Right hindlimb (tissue), 1 donor: ENCODE data around the gene UBB.
"Not testable (repeated sequence)": the region's sequence is repeated elsewhere in the genome, so short reads cannot be mapped to it uniquely, and the experiment has no call there.

Source experiments
- DNase-seq: peaks from one replicate; pipeline ENCODE4 v3.0.0-alpha.2; 2018

Gene UBB

DNA sequence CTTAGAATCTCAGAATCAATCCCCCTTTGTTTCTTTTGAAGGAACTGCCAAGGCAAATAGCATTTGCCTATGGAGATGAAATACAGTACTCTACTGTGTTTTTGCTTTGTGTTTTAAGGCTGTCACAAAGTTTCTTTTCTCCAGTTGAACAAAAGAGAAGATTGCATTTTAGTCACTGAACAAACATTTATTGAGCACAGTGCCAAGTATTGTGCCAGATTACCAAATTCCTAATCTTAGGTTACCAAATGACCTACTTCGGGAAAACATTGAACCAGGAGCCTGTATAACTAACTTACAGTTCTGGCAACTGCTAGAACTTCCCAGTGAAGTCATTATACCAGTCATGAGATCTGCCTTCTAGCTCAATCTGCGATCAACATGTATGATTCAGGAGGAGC, 3.0 kb upstream of the UBB start:
- DNase-seq, result no peak

DNA sequence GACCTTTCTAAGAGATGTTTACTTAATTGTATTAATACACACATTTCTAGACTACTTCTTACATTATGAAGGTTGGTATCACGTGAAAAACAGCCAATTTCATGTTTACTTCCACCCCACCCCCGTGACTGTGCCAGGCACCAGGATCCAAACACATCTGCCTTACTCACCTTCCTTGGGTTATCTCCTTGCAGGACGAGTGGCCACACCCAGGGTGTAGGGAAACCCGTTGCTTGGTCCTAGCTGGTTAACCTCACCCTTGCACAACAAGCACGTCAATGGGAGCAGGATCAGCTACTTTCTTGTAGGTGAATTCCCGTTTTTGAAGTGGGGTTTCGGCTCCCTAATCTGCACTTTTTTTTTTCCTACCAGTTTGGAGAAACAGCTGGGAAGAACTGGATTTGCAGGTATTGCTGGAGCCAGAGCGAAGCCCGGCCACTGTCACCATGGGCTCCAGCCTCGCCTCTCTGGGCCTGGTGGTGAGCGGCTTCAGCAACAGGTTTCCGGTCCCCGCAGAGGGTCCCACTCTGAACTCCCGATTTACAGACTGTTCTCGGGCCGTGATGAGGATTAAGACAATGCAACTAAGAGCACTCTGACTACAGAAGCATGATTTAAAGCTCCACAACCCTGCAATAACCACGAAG, 2.1 kb upstream of the UBB start:
- DNase-seq, result no peak

DNA sequence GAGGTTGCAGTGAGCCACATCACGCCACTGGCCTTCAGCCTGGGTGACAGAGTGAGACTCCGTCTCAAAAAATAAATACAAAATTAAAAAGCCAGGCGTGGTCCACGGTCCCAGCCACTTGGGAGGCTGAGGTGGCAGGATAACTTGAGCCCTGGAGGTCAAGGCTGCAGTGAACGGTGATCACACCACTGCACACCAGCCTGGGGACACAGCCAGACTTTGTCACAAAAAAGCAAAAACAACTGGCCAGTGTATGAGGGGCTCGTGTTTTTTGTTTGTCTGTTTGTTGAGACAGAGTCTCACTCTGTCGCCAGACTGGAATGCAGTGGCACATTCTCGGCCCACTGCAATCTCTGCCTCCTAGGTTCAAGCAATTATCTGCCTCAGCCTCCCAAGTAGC, 1.2 kb upstream of the UBB start:
- no peak for DNase-seq

DNA sequence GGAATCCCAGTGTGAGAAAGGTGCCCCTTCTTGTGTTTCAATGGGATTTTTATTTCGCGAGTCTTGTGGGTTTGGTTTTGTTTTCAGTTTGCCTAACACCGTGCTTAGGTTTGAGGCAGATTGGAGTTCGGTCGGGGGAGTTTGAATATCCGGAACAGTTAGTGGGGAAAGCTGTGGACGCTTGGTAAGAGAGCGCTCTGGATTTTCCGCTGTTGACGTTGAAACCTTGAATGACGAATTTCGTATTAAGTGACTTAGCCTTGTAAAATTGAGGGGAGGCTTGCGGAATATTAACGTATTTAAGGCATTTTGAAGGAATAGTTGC, 567 bp downstream of the UBB start:
- DNase-seq, result no peak

DNA sequence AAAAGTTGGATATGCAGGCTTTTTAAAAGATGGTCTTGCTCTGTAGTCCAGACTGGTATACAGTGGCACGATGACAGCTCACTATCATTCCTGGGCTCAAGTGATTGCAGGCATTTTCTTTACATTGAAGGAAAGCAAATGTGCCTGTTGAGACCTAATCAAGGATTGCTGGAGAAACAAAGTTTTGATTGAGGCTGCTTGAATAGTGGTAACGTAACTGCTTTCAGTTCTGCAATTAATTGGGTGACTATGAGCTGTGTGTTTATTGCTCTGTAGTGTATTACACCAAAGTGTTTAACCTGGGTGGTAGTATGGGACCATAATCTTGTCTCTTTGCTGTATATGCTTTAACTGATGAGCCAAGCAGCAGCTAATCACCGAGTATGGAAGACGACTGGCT, 2.3 kb downstream of the UBB start:
- DNase-seq, result no peak

DNA sequence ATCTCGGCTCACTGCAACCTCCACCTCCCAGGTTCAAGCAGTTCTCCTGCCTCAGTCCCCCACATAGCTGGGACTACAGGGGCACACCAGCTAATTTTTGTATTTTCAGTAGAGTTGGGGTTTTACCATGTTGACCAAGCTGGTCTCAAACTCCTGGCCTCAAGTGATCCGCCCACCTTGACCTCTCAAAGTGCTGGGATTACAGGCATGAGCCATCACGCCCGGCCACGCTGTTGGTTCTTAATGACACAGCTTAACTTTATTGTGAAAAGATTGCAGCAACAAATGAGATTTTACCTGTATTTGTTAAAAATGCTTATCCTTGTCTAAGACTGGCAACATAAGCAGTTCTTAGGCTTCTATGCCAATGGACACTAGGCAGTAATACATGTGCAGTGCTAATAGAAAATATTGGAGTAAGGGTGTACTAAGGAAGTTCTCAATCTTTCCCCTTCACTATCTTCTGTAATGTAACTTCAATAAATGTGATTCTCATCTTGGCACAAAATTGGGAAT, 2.9 kb downstream of the UBB start:
- no peak for DNase-seq

DNA sequence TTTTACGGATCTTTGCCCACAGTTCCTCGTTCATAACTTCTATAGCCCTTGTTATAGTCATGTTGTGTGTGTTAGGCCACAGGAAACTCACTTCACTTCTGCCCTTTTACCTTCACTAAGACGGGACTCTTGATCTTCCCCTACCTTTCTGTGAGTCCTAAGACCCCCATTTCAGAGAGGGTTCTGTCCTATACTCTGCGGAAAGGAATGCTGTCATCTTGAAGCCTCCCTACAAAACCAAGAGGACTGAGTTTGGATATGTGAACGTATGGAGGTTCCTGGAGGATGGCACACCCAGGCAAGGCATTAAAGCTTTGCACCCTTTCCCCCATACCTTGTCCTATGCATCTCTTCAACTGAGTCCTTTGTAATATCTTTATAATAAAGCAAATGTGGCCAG, 3.7 kb downstream of the UBB start:
- no peak for DNase-seq

DNA sequence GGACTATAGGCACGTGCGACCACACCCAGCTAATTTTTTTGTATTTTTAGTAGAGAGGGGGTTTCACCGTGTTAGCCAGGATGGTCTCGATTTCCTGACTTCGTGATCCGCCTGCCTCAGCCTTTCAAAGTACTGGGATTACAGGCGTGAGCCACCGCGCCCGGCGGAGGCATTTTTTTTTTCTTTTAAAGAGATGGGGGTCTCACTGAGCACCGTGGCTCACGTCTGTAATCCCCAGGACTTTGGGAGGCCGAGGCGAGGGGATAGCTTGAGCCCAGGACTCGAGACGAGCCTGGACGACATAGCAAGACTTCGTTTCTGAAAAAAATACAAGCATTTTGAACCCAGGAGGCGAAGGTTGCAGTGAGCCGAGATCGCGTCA, 5.2 kb downstream of the UBB start:
- DNase-seq, result not testable (repeated sequence)

DNA sequence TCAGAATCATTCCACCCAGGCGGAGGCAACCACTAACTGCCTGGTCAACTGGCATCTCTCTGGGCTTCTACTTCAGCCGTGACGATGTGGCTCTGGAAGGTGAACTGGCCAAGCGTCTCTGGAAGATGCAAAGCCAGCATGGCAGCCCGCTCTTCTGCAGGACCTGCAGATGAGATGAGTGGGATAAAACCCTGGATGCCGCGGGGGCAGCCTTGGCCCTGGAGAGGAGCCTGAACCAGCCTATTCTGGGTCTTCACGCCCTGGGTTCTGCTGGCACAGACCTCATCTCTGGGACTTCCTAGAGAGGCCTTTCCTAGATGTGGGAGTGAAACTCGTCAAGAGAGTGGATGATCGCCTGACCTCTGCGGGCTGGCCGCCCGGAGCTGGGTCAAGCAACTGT, 10.6 kb downstream of the UBB start:
- DNase-seq, result no peak

DNA sequence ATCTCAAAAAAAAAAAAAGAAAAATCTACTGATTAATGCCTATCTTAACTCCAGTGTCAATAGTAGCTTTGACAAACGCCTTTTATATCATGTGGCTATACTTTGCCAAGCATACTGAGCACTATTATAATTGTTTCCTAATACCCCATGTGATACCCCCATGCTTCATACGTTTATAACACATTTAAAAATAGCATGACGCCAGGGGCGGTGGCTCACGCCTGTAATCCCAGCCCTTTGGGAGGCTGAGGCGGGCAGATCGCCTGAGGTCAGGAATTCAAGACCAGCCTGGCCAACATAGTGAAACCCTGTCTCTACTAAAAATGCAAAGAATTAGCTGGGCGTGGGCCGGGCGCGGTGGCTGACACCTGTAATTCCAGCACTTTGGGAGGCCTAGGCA, 11.6 kb downstream of the UBB start:
- DNase-seq, result not testable (repeated sequence)

DNA sequence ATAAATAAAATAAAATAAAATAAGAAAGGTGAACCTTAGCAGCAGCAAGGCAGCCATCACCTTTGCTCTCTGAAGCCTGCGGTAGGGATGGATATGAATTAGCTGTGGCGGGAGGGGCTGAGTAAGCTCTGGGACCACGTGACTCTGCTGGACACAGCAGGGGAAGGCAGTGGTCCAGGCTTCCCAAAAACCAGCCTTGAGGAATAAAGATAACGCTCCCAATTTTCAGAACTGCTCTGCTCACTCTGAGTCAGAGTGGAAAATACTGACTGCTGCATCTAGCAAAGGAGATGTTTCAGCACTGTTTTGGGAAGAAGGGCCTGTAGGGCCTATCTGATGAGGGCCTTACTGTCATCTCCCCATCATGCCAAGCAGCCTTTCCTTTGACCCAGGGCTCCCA, 15.0 kb downstream of the UBB start:
- DNase-seq, result not testable (repeated sequence)

DNA sequence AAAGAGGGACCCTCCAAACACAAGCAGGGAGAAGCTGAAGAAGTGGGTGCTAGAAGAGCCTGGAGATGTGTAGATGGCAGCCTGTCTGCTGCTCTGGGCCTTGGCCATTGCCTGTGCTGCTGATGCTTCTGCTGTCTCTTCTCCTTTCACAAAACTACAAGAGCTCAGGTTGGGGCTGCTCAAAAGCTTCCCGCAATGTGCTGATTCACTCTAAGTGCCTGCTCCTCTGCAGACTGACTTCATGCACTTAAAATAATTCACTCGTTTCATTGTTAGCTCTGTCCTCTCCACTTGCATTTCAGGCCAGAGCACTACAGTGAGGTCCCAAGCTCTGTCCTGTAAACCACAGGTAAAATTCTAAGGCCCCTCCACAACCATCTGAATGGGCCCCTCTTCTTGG, 15.8 kb downstream of the UBB start:
- DNase-seq, result not testable (repeated sequence)

DNA sequence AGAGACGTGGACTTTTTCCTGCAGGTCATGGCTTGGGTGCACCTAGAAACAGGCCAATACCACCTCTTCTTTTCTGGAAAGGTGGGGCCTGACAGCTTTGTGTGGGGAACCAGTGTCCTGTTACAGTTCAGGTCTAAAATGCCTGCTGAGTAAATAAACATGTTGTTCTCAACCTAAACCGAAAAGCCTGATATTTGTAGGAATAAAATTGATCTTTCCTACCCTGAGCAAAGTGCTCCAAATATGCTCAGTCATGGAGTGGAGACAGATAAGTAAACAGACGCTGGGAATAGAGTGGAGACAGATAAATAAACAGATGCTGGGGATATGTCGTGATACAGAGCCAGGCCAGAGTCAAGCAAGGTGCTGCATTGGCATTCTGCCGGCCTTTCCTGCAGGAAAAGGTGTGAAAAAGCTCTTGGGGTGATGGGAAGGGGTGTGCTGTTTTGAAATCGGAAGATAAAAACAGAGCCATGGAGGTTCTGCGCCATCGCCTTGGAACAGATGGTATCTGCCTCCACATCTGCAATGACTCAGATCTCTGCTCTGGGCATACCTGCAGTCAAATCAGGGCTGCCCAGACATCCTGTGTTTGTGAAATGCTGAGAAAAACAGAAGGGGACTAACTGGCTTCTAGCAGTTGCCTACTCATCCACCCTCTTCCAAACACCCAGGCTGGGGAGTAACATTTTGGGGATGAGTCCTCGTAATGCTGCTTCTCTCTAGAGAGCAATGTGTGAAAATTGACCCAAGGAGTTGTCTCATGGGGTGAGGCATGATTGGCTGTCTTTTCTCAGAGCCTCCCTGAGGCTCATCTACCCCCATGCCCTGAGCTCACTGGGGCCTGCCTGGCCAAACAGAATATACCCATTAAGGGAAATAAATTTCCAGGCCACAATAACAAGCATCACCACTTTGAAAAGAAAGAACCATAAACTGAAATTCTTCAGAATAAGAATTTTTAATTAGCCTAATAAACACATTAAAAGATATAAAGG, 17.7 kb downstream of the UBB start:
- DNase-seq, result no peak

DNA sequence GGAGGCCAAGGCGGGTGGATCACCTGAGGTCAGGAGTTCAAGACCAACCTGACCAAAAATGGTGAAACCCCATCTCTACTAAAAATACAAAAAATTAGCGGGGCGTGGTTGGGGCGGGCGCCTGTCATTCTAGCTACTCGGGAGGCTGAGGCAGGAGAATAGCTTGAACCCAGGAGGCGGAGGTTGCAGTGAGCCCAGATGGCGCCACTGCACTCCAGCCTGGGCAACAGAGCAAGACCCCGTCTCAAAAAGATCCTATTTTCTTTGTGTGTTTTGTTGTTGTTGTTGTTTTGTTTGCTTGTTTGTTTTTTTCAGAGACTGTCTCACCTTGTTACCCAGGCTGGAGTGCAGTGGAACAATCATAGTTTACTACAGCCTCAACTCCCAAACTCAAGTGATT, 23.0 kb downstream of the UBB start:
- not testable (repeated sequence) for DNase-seq

DNA sequence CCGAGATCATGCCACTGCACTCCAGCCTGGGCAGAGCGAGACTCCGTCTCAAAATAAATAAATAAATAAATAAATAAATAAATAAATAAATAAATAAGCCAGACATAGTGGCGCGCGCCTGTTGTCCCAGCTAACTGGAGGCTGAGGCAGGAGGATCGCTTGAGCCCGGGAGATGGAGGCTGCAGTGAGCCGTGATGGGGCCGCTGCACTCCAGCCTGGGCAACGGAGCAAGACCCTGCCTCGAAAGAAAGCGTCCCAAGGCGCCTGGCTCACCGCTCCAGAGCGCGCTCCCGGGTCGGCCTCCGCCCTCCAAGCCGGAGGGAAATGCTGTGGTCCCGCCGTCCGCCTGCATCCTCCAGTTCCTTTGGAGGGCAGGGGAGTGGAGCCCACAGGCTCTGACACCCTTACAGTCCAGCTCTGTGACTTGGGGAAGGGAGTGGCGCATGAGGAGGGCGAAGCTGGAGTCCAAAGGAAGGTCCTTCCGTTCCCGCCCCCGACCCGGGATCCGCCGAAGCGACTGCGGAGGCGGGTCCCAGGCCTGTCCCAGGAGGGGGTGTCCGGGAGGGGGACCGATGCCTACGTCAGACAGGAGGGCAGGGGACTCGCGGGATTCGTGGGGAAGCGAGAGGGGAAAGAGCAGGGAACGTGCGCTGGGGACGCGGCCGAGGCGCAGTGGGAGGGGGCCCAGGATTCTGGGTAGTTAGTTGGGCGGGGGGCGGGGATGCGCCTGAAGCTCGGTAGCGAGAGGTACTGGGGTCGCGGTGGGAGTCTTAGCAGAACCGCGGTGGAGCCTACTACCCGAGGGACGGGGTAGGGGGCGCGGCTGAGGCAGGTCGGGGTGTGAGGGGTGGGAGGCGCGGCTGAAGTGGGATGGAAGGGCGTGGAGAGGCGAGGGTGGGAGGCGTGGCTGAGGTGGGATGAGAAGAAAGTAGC, 26.1 kb downstream of the UBB start:
- DNase-seq, result peak; percentile 73

DNA sequence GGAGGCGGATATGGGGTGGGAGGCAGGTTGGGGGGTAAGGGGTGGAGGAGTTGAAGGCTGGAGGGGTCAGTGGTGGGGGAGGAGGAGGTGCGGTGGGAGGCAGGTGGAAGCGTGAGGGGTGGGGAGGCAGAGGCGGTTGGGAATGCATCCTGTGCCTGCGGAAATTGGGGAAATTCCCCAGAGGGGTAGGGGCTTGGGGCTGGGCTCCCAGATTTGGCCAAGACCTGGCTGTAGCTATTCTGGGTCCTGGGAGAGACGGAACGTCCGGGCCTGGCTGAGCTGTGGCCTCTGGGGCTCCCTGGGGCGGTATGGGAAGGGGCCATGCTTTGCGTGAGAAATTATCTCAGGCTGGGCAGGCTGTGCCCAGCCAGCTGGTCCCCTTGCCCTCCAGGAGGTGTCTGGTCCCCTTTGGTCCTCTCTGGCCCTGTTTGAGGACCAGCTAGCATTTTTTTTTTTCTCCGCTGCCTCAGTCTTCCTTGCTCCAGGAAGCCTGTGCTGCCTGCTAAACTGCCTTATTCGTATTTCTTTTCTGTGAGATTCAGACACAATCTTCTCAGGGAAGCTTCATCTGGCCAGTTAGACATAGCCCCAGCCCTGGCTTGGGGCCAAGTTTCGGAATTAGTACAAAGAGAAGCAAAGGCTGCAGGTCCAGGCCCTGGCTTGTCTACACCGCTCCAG, 27.2 kb downstream of the UBB start:
- no peak for DNase-seq

DNA sequence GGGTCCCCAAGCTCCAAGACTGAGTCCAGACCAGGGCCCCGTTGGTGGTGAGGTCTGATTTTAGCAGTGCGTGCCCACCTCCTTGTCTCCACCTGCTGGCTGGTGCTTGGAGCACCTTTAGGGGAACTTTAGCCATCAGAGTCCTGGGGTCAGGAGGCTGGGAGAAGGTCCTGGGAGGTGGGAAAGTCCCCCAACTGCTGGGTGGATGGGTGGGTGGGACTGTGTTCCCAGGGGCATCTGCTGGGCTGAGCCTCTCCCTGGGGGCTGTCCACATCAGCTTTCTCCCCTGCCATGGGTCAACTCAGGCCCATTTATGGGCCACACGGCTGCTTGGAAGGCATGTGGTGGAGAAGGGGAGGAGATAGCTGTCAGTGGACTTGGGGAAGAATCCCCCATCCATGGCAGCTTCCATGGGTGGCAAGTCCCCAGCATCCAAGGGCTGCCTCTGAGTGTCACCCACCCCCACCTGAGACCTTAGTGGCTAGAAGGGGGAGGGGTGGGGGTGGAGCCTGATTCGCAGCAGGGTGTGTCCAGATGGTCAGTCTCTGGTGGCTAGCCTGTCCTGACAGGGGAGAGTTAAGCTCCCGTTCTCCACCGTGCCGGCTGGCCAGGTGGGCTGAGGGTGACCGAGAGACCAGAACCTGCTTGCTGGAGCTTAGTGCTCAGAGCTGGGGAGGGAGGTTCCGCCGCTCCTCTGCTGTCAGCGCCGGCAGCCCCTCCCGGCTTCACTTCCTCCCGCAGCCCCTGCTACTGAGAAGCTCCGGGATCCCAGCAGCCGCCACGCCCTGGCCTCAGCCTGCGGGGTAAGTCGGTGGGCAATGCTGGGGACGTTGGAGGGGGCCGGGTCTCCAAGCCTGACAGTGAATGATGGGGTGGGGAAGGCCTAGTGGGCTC, 34.4 kb downstream of the UBB start, which contains the start of gene TRPV2:
Gene TRPV2 (plus strand): TSS at position 541 of the 894 bp plus-strand sequence. CDS start 2,098 bp downstream, outside the sequence.
- no peak for DNase-seq

DNA sequence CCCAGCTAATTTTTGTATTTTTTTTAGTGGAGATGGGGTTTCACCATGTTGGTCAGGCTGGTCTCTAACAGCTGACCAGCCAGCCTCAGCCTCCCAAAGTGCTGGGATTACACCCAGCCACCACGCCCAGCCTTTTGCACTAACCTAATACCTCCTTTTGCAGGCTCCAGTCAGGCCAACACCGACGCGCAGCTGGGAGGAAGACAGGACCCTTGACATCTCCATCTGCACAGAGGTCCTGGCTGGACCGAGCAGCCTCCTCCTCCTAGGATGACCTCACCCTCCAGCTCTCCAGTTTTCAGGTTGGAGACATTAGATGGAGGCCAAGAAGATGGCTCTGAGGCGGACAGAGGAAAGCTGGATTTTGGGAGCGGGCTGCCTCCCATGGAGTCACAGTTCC, 36.5 kb downstream of the UBB start:
- peak; percentile 12 for DNase-seq

DNA sequence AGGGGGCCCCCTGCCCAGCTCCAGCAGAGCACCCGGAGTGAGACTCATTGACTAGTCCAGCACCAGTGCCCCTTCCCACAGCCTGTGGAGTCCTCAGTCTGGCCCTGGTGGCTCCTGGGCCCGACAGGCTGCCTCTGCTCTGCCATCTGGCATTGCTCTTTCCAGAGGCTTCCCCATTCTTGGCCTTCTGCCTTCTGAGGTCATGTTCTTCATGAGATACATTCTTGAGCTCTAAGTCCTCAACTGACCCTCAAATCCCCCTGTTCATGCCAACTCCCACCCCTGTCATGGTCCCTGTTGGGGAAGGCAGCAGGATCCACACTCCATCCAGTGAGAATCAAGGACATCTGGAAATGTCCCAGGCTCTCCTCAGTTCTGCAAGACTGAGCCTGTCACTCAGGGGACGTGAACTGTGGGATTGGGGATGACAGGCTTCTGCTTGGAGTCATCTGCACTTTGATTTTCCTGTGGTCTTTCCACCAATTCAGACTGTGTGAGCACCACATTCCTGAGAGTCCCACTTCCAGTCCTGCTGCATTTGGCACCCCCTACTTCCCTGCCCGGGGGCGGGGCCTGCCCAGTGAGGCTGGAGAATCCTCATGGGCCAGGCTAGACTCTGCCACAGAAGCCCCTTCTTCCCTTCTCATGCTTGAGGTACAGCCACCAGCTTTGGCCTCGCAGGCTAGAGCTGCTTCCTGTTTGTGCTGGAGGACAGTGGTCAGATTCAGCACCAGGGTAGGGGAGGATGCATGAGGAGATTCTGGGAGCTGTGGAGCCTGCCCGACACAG, 37.2 kb downstream of the UBB start:
- DNase-seq, result peak; percentile 40

DNA sequence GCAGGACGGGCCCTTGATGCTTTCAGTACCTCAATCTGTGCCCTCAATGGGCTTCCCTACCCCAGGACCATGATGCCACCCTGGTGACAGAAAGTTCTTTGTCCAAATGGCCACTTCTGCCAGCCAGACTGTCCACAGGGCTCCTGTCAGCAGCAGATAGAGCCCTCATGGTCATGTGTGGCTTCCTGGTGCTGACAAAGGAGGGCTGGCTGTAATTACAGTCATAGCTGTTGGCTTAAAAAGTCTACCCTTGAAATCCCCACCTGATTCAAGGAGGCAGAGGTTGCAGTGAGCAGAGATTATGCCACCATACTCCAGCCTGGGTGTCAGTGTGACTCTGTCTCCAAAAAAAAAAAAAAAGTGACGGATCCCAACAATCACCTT, 37.8 kb downstream of the UBB start:
- no peak for DNase-seq
